GM23338 (cell line): ENCODE results near the gene CCDC50. TPM values are rescaled to one million over a fixed set of nuclear protein-coding genes. Genes with fewer than 3 reads are reported as not detected.

Experiments used
- ATAC-seq: fragments of 200-7000 bp; cut with Tn5 transposase; 3 replicates; pipeline ENCODE4 v1.9.1; 2020
- DNase-seq: peaks from one replicate; pipeline ENCODE4 v3.0.0-alpha.2; 2015; ENCODE audit warnings: low spot score
- H2AFZ ChIP-seq: fragments of 200-600 bp; sonication (generic); 2 replicates; pipeline ENCODE4 v1.8.0; 2016; ENCODE audit warnings: antibody characterized with exemption, mild to moderate bottlenecking, moderate library complexity
- H3F3A ChIP-seq: fragments of 200-600 bp; sonication (generic); replicated peaks from 2 replicates; pipeline ENCODE4 v1.8.0; 2017; ENCODE audit warnings: antibody characterized with exemption, mixed run types, low read depth
- H3K27ac ChIP-seq: fragments of 200-600 bp; sonication (generic); 2 replicates; pipeline ENCODE4 v1.6.1; 2016; ENCODE audit warnings: low read depth
- H3K27me3 ChIP-seq: fragments of 200-600 bp; sonication (generic); 2 replicates; pipeline ENCODE4 v1.8.0; 2016; ENCODE audit warnings: mild to moderate bottlenecking, mixed run types, moderate library complexity; ENCODE audit not compliant: insufficient read depth
- H3K36me3 ChIP-seq: fragments of 200-600 bp; sonication (generic); 2 replicates; pipeline ENCODE4 v1.8.0; 2016; ENCODE audit warnings: mild to moderate bottlenecking; ENCODE audit not compliant: insufficient read depth
- H3K4me1 ChIP-seq: fragments of 200-600 bp; sonication (generic); 2 replicates; pipeline ENCODE4 v1.8.0; 2016; ENCODE audit warnings: mild to moderate bottlenecking, moderate library complexity; ENCODE audit not compliant: insufficient read depth
- H3K4me2 ChIP-seq: fragments of 200-600 bp; sonication (generic); 2 replicates; pipeline ENCODE4 v1.7.1; 2017; ENCODE audit warnings: mixed run types
- H3K4me3 ChIP-seq: fragments of 200-600 bp; sonication (generic); 2 replicates; pipeline ENCODE4 v1.6.1; 2016; ENCODE audit warnings: mixed run types
- H3K79me2 ChIP-seq: fragments of 200-600 bp; sonication (generic); replicated peaks from 2 replicates; pipeline ENCODE4 v1.8.0; 2017; ENCODE audit warnings: mild to moderate bottlenecking; ENCODE audit not compliant: insufficient read depth
- H3K9me2 ChIP-seq: fragments of 200-600 bp; sonication (generic); 2 replicates; pipeline ENCODE4 v1.8.0; 2017; ENCODE audit not compliant: insufficient read depth
- H4K20me1 ChIP-seq: fragments of 200-600 bp; sonication (generic); replicated peaks from 2 replicates; pipeline ENCODE4 v1.8.0; 2017; ENCODE audit warnings: mild to moderate bottlenecking; ENCODE audit not compliant: insufficient read depth
- H3K27ac Mint-ChIP-seq: 2 replicates; pipeline ENCODE4 v1.8.0; 2020; ENCODE audit warnings: inconsistent platforms, mild to moderate bottlenecking, moderate library complexity, mixed read lengths
- H3K27me3 Mint-ChIP-seq: 3 replicates; pipeline ENCODE4 v1.8.0; 2022; ENCODE audit warnings: low read depth, mild to moderate bottlenecking, moderate library complexity, mixed read lengths, inconsistent platforms; ENCODE audit not compliant: insufficient read depth, poor library complexity
- H3K36me3 Mint-ChIP-seq: 3 replicates; pipeline ENCODE4 v1.8.0; 2021; ENCODE audit warnings: low read depth, mild to moderate bottlenecking, inconsistent platforms, moderate library complexity, mixed read lengths
- H3K4me1 Mint-ChIP-seq: 3 replicates; pipeline ENCODE4 v1.8.0; 2020; ENCODE audit warnings: mild to moderate bottlenecking, inconsistent platforms, mixed read lengths
- H3K4me3 Mint-ChIP-seq: 3 replicates; pipeline ENCODE4 v1.8.0; 2021; ENCODE audit warnings: moderate library complexity, mild to moderate bottlenecking, inconsistent platforms, mixed read lengths
- H3K9me3 Mint-ChIP-seq: 3 replicates; pipeline ENCODE4 v1.8.0; 2020; ENCODE audit warnings: moderate library complexity, mild to moderate bottlenecking, inconsistent platforms, mixed read lengths
- CREB1 ChIP-seq: fragments of 250-450 bp; sonication (Bioruptor Pico); IDR thresholded peaks from 2 replicates; pipeline ENCODE4 v1.5.0; 2020; ENCODE audit warnings: low read depth, mild to moderate bottlenecking, moderate library complexity
- EZH2 ChIP-seq: fragments of 200-600 bp; sonication (generic); IDR thresholded peaks from one replicate; pipeline ENCODE4 v1.8.0; 2017; ENCODE audit warnings: antibody characterized with exemption, mild to moderate bottlenecking, low read depth; ENCODE audit not compliant: unreplicated experiment
- EZH2phosphoT487 ChIP-seq: fragments of 200-600 bp; sonication (generic); IDR thresholded peaks from one replicate; pipeline ENCODE4 v1.8.1; 2018; ENCODE audit warnings: antibody characterized with exemption; ENCODE audit not compliant: unreplicated experiment
- JUNB ChIP-seq: IDR thresholded peaks from one replicate; pipeline ENCODE4 v1.6.1; 2016; ENCODE audit warnings: antibody characterized with exemption; ENCODE audit not compliant: unreplicated experiment
- NANOG ChIP-seq: IDR thresholded peaks from 2 replicates; pipeline ENCODE4 v1.6.1; 2016; ENCODE audit warnings: antibody characterized with exemption, borderline replicate concordance
- POLR2AphosphoS5 ChIP-seq: IDR thresholded peaks from 2 replicates; pipeline ENCODE4 v1.6.1; 2016; ENCODE audit warnings: antibody characterized with exemption, low read depth
- STAT1 ChIP-seq: IDR thresholded peaks from one replicate; pipeline ENCODE4 v1.6.1; 2016; ENCODE audit warnings: antibody characterized with exemption; ENCODE audit not compliant: unreplicated experiment
- ZNF114 ChIP-seq: fragments of 250-450 bp; sonication (Bioruptor Pico); IDR thresholded peaks from 2 replicates; pipeline ENCODE4 v1.5.0; 2020; ENCODE audit warnings: mild to moderate bottlenecking, moderate library complexity
- ZNF331 ChIP-seq: fragments of 250-450 bp; sonication (Bioruptor Pico); IDR thresholded peaks from 2 replicates; pipeline ENCODE4 v1.5.0; 2020; ENCODE audit warnings: low read depth, mild to moderate bottlenecking, moderate library complexity
- polyA plus RNA-seq: library from polyadenylated mRNA; unstranded; fragments of >200 nt; fragmentation: Nextera tagmentation; extraction: Ambion mirVana; gene quantifications from 2 replicates; pipeline ENCODE4 v1.2.1, GENCODE V29; 2016
- total RNA-seq: library from RNA; depleted of rRNA; stranded (reverse); fragments of >200 nt; shearing (Covaris generic); gene quantifications from 2 replicates; pipeline ENCODE4 v1.2.3, GENCODE V29; 2014
- TF ChIP-seq, protein P1 (sequence below): IDR thresholded peaks from 2 replicates; pipeline ENCODE4 v1.6.1; 2016; ENCODE audit warnings: antibody characterized with exemption
- TF ChIP-seq, protein P2 (sequence below), 2 experiments: fragments of 200-600 bp in 1 of 2; sonication (generic) in 1 of 2; conservative IDR thresholded peaks; 2 replicates each; pipeline versions ENCODE4 v1.5.1 to v1.6.1; 2016 to 2017; ENCODE audit warnings: antibody characterized with exemption in 2 of 2, low read depth in 2 of 2, mild to moderate bottlenecking in 2 of 2, moderate library complexity in 1 of 2
- TF ChIP-seq, protein P3 (sequence below): fragments of 250-450 bp; sonication (Bioruptor Pico); IDR thresholded peaks from 2 replicates; pipeline ENCODE4 v1.5.0; 2020; ENCODE audit warnings: mild to moderate bottlenecking, moderate library complexity

CCDC50 gene
- total and polyA plus RNA-seq, 2 experiments from 2014 or later = 22.4 to 25.4 TPM

DNA sequence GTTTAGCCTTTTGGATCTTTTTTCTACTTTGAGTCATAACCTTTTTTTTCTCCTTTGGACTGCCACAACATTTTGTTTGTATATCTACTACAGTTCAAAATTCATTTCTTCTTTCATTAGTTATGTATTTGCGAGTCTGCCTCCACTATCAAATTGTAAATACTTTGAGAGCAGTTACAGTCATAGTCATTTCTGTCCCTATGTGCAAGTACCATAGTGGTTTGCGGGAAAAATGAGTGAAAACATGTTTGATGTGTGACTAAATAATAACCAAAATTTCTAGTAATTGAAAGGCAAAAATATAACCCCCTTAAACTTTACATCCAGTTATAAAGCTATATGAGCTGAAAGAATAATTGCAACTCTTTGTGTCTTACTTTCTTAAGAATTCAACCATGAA is 45.8 kb upstream of the CCDC50 start:
- Mint-ChIP-seq H3K27ac (no peak overlapping the region), H3K4me1 (no peaks in the 10 kb centered on the region), H3K27me3 (no peaks in the 10 kb centered on the region), H3K4me3 (no peak overlapping the region), H3K36me3 (no peaks in the 10 kb centered on the region), H3K9me3 (no peaks in the 10 kb centered on the region)
- DNase-seq (no peak), ATAC-seq (no peak)
- Histone ChIP-seq H3K79me2 (no peaks in the 10 kb centered on the region), H3K4me3 (no peak overlapping the region), H3K27ac (no peak overlapping the region), H3K36me3 (no peaks in the 10 kb centered on the region), H3K9me2 (no peaks in the 10 kb centered on the region), H3K4me1 (no peaks in the 10 kb centered on the region), H4K20me1 (no peaks in the 10 kb centered on the region), H2AFZ (no peak overlapping the region), H3K4me2 (no peak overlapping the region), H3F3A (no peaks in the 10 kb centered on the region), H3K27me3 (no peaks in the 10 kb centered on the region)
- TF ChIP-seq ZNF331 = no peak
- TF ChIP-seq, protein P1, sequence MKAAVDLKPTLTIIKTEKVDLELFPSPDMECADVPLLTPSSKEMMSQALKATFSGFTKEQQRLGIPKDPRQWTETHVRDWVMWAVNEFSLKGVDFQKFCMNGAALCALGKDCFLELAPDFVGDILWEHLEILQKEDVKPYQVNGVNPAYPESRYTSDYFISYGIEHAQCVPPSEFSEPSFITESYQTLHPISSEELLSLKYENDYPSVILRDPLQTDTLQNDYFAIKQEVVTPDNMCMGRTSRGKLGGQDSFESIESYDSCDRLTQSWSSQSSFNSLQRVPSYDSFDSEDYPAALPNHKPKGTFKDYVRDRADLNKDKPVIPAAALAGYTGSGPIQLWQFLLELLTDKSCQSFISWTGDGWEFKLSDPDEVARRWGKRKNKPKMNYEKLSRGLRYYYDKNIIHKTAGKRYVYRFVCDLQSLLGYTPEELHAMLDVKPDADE = no peak

DNA sequence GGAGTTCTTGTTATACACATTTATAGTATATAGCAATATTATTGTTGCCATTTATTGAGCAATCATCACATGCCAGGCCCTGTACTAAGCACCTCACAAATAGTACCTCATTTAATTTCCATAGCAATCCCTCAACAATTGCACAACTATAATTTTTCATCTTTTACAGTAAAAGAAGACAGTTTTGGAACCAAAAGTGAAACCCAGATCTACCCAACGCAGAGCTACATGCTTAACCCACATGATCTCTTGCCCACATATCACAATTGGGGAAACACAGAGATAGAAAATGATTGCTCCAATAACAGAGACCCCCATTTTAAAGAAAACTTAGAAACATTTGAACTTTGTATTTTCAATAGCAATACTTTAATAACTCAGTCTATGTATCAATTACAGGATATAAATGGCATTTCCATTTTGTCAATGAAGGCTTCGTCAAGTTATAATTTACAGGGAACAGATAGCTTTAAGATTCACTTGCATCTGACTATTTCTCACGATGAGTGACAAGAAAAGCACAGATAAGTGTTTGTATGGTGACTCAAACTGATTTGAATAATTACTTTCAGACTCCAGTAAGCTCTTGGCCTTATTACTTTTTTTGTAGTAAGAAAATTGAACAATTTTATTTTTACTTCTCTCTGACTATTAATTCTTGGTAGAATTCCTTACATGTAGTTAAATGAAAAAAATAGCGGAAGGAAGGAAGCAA is 38.7 kb upstream of the CCDC50 start:
- Histone ChIP-seq H3K27ac (no peak overlapping the region), H3K36me3 (no peaks in the 10 kb centered on the region), H3K9me2 (no peaks in the 10 kb centered on the region), H3K79me2 (no peaks in the 10 kb centered on the region), H2AFZ (no peak overlapping the region), H3K4me2 (no peak overlapping the region), H4K20me1 (no peaks in the 10 kb centered on the region), H3K4me1 (no peaks in the 10 kb centered on the region), H3K4me3 (no peak overlapping the region), H3K27me3 (no peaks in the 10 kb centered on the region), H3F3A (no peaks in the 10 kb centered on the region)
- no peaks in the 10 kb centered on the region for H3K36me3 Mint-ChIP-seq
- no peak for ATAC-seq
- no peaks in the 10 kb centered on the region for H3K4me1 Mint-ChIP-seq
- no peak overlapping the region for H3K27ac Mint-ChIP-seq
- no peaks in the 10 kb centered on the region for H3K9me3 Mint-ChIP-seq
- H3K4me3 Mint-ChIP-seq = no peak overlapping the region
- DNase-seq = no peak
- H3K27me3 Mint-ChIP-seq = peaks cover 2% of the 10 kb centered on the region
- TF ChIP-seq POLR2AphosphoS5 = no peak
- TF ChIP-seq EZH2phosphoT487 = no peak
- no peak for TF ChIP-seq ZNF331
- no peak for TF ChIP-seq JUNB
- TF ChIP-seq, protein P2, sequence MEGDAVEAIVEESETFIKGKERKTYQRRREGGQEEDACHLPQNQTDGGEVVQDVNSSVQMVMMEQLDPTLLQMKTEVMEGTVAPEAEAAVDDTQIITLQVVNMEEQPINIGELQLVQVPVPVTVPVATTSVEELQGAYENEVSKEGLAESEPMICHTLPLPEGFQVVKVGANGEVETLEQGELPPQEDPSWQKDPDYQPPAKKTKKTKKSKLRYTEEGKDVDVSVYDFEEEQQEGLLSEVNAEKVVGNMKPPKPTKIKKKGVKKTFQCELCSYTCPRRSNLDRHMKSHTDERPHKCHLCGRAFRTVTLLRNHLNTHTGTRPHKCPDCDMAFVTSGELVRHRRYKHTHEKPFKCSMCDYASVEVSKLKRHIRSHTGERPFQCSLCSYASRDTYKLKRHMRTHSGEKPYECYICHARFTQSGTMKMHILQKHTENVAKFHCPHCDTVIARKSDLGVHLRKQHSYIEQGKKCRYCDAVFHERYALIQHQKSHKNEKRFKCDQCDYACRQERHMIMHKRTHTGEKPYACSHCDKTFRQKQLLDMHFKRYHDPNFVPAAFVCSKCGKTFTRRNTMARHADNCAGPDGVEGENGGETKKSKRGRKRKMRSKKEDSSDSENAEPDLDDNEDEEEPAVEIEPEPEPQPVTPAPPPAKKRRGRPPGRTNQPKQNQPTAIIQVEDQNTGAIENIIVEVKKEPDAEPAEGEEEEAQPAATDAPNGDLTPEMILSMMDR (conservative IDR thresholded peaks at IDR 0.05; ENCODE audit: low read depth in 2 of 2) = no peak
- TF ChIP-seq NANOG = no peak
- TF ChIP-seq EZH2 = no peak
- TF ChIP-seq, protein P1 = no peak
- no peak for TF ChIP-seq ZNF114 (CRISPR knock-in tag)
- no peak for TF ChIP-seq CREB1 (CRISPR knock-in tag)
- TF ChIP-seq, protein P3, sequence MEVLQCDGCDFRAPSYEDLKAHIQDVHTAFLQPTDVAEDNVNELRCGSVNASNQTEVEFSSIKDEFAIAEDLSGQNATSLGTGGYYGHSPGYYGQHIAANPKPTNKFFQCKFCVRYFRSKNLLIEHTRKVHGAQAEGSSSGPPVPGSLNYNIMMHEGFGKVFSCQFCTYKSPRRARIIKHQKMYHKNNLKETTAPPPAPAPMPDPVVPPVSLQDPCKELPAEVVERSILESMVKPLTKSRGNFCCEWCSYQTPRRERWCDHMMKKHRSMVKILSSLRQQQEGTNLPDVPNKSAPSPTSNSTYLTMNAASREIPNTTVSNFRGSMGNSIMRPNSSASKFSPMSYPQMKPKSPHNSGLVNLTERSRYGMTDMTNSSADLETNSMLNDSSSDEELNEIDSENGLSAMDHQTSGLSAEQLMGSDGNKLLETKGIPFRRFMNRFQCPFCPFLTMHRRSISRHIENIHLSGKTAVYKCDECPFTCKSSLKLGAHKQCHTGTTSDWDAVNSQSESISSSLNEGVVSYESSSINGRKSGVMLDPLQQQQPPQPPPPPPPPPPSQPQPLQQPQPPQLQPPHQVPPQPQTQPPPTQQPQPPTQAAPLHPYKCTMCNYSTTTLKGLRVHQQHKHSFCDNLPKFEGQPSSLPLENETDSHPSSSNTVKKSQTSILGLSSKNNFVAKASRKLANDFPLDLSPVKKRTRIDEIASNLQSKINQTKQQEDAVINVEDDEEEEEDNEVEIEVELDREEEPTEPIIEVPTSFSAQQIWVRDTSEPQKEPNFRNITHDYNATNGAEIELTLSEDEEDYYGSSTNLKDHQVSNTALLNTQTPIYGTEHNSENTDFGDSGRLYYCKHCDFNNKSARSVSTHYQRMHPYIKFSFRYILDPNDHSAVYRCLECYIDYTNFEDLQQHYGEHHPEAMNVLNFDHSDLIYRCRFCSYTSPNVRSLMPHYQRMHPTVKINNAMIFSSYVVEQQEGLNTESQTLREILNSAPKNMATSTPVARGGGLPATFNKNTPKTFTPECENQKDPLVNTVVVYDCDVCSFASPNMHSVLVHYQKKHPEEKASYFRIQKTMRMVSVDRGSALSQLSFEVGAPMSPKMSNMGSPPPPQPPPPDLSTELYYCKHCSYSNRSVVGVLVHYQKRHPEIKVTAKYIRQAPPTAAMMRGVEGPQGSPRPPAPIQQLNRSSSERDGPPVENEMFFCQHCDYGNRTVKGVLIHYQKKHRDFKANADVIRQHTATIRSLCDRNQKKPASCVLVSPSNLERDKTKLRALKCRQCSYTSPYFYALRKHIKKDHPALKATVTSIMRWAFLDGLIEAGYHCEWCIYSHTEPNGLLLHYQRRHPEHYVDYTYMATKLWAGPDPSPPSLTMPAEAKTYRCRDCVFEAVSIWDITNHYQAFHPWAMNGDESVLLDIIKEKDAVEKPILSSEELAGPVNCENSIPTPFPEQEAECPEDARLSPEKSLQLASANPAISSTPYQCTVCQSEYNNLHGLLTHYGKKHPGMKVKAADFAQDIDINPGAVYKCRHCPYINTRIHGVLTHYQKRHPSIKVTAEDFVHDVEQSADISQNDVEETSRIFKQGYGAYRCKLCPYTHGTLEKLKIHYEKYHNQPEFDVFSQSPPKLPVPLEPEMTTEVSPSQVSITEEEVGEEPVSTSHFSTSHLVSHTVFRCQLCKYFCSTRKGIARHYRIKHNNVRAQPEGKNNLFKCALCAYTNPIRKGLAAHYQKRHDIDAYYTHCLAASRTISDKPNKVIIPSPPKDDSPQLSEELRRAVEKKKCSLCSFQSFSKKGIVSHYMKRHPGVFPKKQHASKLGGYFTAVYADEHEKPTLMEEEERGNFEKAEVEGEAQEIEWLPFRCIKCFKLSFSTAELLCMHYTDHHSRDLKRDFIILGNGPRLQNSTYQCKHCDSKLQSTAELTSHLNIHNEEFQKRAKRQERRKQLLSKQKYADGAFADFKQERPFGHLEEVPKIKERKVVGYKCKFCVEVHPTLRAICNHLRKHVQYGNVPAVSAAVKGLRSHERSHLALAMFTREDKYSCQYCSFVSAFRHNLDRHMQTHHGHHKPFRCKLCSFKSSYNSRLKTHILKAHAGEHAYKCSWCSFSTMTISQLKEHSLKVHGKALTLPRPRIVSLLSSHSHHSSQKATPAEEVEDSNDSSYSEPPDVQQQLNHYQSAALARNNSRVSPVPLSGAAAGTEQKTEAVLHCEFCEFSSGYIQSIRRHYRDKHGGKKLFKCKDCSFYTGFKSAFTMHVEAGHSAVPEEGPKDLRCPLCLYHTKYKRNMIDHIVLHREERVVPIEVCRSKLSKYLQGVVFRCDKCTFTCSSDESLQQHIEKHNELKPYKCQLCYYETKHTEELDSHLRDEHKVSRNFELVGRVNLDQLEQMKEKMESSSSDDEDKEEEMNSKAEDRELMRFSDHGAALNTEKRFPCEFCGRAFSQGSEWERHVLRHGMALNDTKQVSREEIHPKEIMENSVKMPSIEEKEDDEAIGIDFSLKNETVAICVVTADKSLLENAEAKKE = no peak
- TF ChIP-seq STAT1 = no peak
